Activated naive CD8-positive, alpha-beta T cell treated with anti-CD3 and anti-CD28 coated beads, Interleukin-2, amount 50 U/mL, for 24 hours (primary cell): Measurements from ENCODE around the gene NFATC3.

Source experiments
- ATAC-seq: fragments of 150-1000 bp; cut with Tn5 transposase; one replicate; pipeline ENCODE4 v1.10.0; 2021
- DNase-seq: peaks from one replicate; pipeline ENCODE4 v3.0.0; 2021
- H3K27ac Mint-ChIP-seq: one replicate; pipeline ENCODE4 v1.8.0; 2021; ENCODE audit warnings: mild to moderate bottlenecking, mixed read lengths
- H3K27me3 Mint-ChIP-seq: one replicate; pipeline ENCODE4 v1.8.0; 2021; ENCODE audit warnings: mixed read lengths
- H3K36me3 Mint-ChIP-seq: one replicate; pipeline ENCODE4 v1.8.0; 2021; ENCODE audit warnings: low read depth, mixed read lengths
- H3K4me1 Mint-ChIP-seq: one replicate; pipeline ENCODE4 v1.8.0; 2021; ENCODE audit warnings: mixed read lengths
- H3K4me3 Mint-ChIP-seq: one replicate; pipeline ENCODE4 v1.8.0; 2021; ENCODE audit warnings: mild to moderate bottlenecking, moderate library complexity, mixed read lengths
- H3K9me3 Mint-ChIP-seq: one replicate; pipeline ENCODE4 v1.8.0; 2021; ENCODE audit warnings: mixed read lengths

NFATC3 gene

GRCh38 chr16:68085259-68086071 is at the start of gene NFATC3:
TSS of gene NFATC3 (plus strand) at chr16:68085370. CDS start at chr16:68085682, 312 bp downstream.
- peak within 1 kb of the TSS; percentile 94 for H3K4me3 Mint-ChIP-seq
- peak within 1 kb of the TSS; percentile 96 for H3K27ac Mint-ChIP-seq
- peaks cover 7% of the 10 kb centered on the region for H3K36me3 Mint-ChIP-seq
- peaks cover 69% of the 10 kb centered on the region for H3K4me1 Mint-ChIP-seq
- ATAC-seq (peak; percentile 64), DNase-seq (peak; percentile 99)
- no peaks in the 10 kb centered on the region for H3K27me3 Mint-ChIP-seq
- no peaks in the 10 kb centered on the region for H3K9me3 Mint-ChIP-seq

- Mint-ChIP-seq H3K4me3 (no peak overlapping the region), H3K9me3 (no peaks in the 10 kb centered on the region), H3K27me3 (no peaks in the 10 kb centered on the region), H3K4me1 (peaks cover 19% of the 10 kb centered on the region), H3K36me3 (peaks cover 23% of the 10 kb centered on the region), H3K27ac (no peak overlapping the region)
- no peak for ATAC-seq
- DNase-seq = no peak
Measured at GRCh38 chr16:68037841-68038597, 47.2 kb upstream of the NFATC3 start.

- DNase-seq (peak; percentile 91), ATAC-seq (peak; percentile 99)
- Mint-ChIP-seq H3K27me3 (no peaks in the 10 kb centered on the region), H3K4me1 (peaks cover 19% of the 10 kb centered on the region), H3K4me3 (no peak overlapping the region), H3K9me3 (no peaks in the 10 kb centered on the region), H3K27ac (peak overlapping the region; percentile 3), H3K36me3 (peaks cover 21% of the 10 kb centered on the region)
Measured at GRCh38 chr16:68040506-68041288, 44.5 kb upstream of the NFATC3 start.

GRCh38 chr16:68041783-68042182 is 43.4 kb upstream of the NFATC3 start:
- no peaks in the 10 kb centered on the region for H3K9me3 Mint-ChIP-seq
- H3K27ac Mint-ChIP-seq = no peak overlapping the region
- DNase-seq (no peak), ATAC-seq (no peak)
- H3K4me3 Mint-ChIP-seq = no peak overlapping the region
- H3K36me3 Mint-ChIP-seq = peaks cover 26% of the 10 kb centered on the region
- peaks cover 16% of the 10 kb centered on the region for H3K4me1 Mint-ChIP-seq
- H3K27me3 Mint-ChIP-seq = no peaks in the 10 kb centered on the region

- DNase-seq (no peak), ATAC-seq (no peak)
- Mint-ChIP-seq H3K9me3 (no peaks in the 10 kb centered on the region), H3K4me1 (no peaks in the 10 kb centered on the region), H3K27me3 (no peaks in the 10 kb centered on the region), H3K27ac (no peak overlapping the region), H3K36me3 (peaks cover 39% of the 10 kb centered on the region), H3K4me3 (no peak overlapping the region)
Measured at GRCh38 chr16:68046106-68046505, 39.1 kb upstream of the NFATC3 start.

GRCh38 chr16:68047987-68048386 is 37.2 kb upstream of the NFATC3 start:
- no peak overlapping the region for H3K27ac Mint-ChIP-seq
- H3K27me3 Mint-ChIP-seq = no peaks in the 10 kb centered on the region
- no peaks in the 10 kb centered on the region for H3K9me3 Mint-ChIP-seq
- H3K36me3 Mint-ChIP-seq = peaks cover 43% of the 10 kb centered on the region
- DNase-seq (no peak), ATAC-seq (no peak)
- no peak overlapping the region for H3K4me3 Mint-ChIP-seq
- H3K4me1 Mint-ChIP-seq = no peaks in the 10 kb centered on the region

- no peak for ATAC-seq
- peaks cover 55% of the 10 kb centered on the region for H3K36me3 Mint-ChIP-seq
- no peaks in the 10 kb centered on the region for H3K4me1 Mint-ChIP-seq
Measured at GRCh38 chr16:68049449-68049848, 35.7 kb upstream of the NFATC3 start.

GRCh38 chr16:68055395-68055794 is 29.8 kb upstream of the NFATC3 start:
- peaks cover 51% of the 10 kb centered on the region for H3K36me3 Mint-ChIP-seq
- DNase-seq (no peak), ATAC-seq (no peak)
- H3K9me3 Mint-ChIP-seq = no peaks in the 10 kb centered on the region
- no peaks in the 10 kb centered on the region for H3K27me3 Mint-ChIP-seq
- H3K4me3 Mint-ChIP-seq = no peak overlapping the region
- no peak overlapping the region for H3K27ac Mint-ChIP-seq
- H3K4me1 Mint-ChIP-seq = peaks cover 21% of the 10 kb centered on the region

More at GRCh38 chr16:68049449-68049848, 35.7 kb upstream of the NFATC3 start:
- Mint-ChIP-seq H3K4me3 (no peak overlapping the region), H3K27ac (no peak overlapping the region), H3K27me3 (no peaks in the 10 kb centered on the region), H3K9me3 (no peaks in the 10 kb centered on the region)
- DNase-seq = no peak

- Mint-ChIP-seq H3K4me1 (peaks cover 56% of the 10 kb centered on the region), H3K9me3 (no peaks in the 10 kb centered on the region), H3K4me3 (peak overlapping the region; percentile 16), H3K27me3 (no peaks in the 10 kb centered on the region), H3K27ac (peak overlapping the region; percentile 65), H3K36me3 (peaks cover 52% of the 10 kb centered on the region)
- no peak for DNase-seq
- ATAC-seq = peak; percentile 60
Measured at GRCh38 chr16:68059804-68060203, 25.4 kb upstream of the NFATC3 start.

GRCh38 chr16:68061396-68061795 is 23.8 kb upstream of the NFATC3 start:
- peaks cover 64% of the 10 kb centered on the region for H3K4me1 Mint-ChIP-seq
- H3K27ac Mint-ChIP-seq = peak overlapping the region; percentile 62
- ATAC-seq (no peak), DNase-seq (no peak)
- no peaks in the 10 kb centered on the region for H3K9me3 Mint-ChIP-seq
- peaks cover 47% of the 10 kb centered on the region for H3K36me3 Mint-ChIP-seq
- no peak overlapping the region for H3K4me3 Mint-ChIP-seq
- no peaks in the 10 kb centered on the region for H3K27me3 Mint-ChIP-seq

GRCh38 chr16:68062910-68063393 is 22.2 kb upstream of the NFATC3 start:
- H3K27me3 Mint-ChIP-seq = no peaks in the 10 kb centered on the region
- H3K36me3 Mint-ChIP-seq = peaks cover 47% of the 10 kb centered on the region
- ATAC-seq (peak; percentile 70), DNase-seq (no peak)
- H3K4me3 Mint-ChIP-seq = no peak overlapping the region
- peak overlapping the region; percentile 80 for H3K27ac Mint-ChIP-seq
- peaks cover 65% of the 10 kb centered on the region for H3K4me1 Mint-ChIP-seq
- H3K9me3 Mint-ChIP-seq = no peaks in the 10 kb centered on the region

GRCh38 chr16:68064791-68065365 is 20.3 kb upstream of the NFATC3 start:
- Mint-ChIP-seq H3K27ac (peak overlapping the region; percentile 46), H3K4me3 (no peak overlapping the region), H3K4me1 (peaks cover 60% of the 10 kb centered on the region), H3K9me3 (no peaks in the 10 kb centered on the region), H3K36me3 (peaks cover 46% of the 10 kb centered on the region), H3K27me3 (no peaks in the 10 kb centered on the region)
- peak; percentile 81 for DNase-seq
- ATAC-seq = peak; percentile 68

- H3K9me3 Mint-ChIP-seq = no peaks in the 10 kb centered on the region
- peaks cover 65% of the 10 kb centered on the region for H3K4me1 Mint-ChIP-seq
- no peaks in the 10 kb centered on the region for H3K27me3 Mint-ChIP-seq
- no peak for ATAC-seq
- DNase-seq = no peak
- H3K4me3 Mint-ChIP-seq = no peak overlapping the region
- H3K27ac Mint-ChIP-seq = no peak overlapping the region
- peaks cover 51% of the 10 kb centered on the region for H3K36me3 Mint-ChIP-seq
Measured at GRCh38 chr16:68065716-68066305, 19.4 kb upstream of the NFATC3 start.

GRCh38 chr16:68066763-68067162 is 18.4 kb upstream of the NFATC3 start:
- no peak for ATAC-seq
- H3K9me3 Mint-ChIP-seq = no peaks in the 10 kb centered on the region
- DNase-seq = no peak
- no peak overlapping the region for H3K27ac Mint-ChIP-seq
- peaks cover 53% of the 10 kb centered on the region for H3K36me3 Mint-ChIP-seq
- H3K4me3 Mint-ChIP-seq = no peak overlapping the region
- no peaks in the 10 kb centered on the region for H3K27me3 Mint-ChIP-seq
- H3K4me1 Mint-ChIP-seq = peaks cover 65% of the 10 kb centered on the region
